Progenitor cell of endocrine pancreas (in vitro differentiated cells): Measurements from ENCODE around the gene PRELP. TPM values are rescaled to one million over a fixed set of nuclear protein-coding genes. Genes with fewer than 3 reads are reported as not detected.

ENCODE experiments used
- DNase-seq: peaks from one replicate; pipeline ENCODE4 v3.0.0; 2021; ENCODE audit warnings: low spot score; ENCODE audit not compliant: unreplicated experiment
- H3K27ac Mint-ChIP-seq: 2 replicates; pipeline ENCODE4 v1.8.0; 2021; ENCODE audit warnings: mild to moderate bottlenecking, moderate library complexity, mixed read lengths
- H3K27me3 Mint-ChIP-seq: 2 replicates; pipeline ENCODE4 v1.8.0; 2021; ENCODE audit warnings: mixed read lengths
- H3K36me3 Mint-ChIP-seq: 2 replicates; pipeline ENCODE4 v1.8.0; 2022; ENCODE audit warnings: mixed read lengths; ENCODE audit not compliant: insufficient read depth
- H3K4me1 Mint-ChIP-seq: 2 replicates; pipeline ENCODE4 v1.8.0; 2021; ENCODE audit warnings: low read depth, mixed read lengths
- H3K4me3 Mint-ChIP-seq: 2 replicates; pipeline ENCODE4 v1.8.0; 2021; ENCODE audit warnings: low read depth, mild to moderate bottlenecking, moderate library complexity, mixed read lengths
- H3K9me3 Mint-ChIP-seq: 2 replicates; pipeline ENCODE4 v1.8.0; 2021; ENCODE audit warnings: low read depth, mixed read lengths
- CTCF ChIP-seq: fragments of 200-600 bp; sonication (generic); IDR thresholded peaks from one replicate; pipeline ENCODE4 v1.5.0; 2021; ENCODE audit warnings: antibody characterized with exemption, mild to moderate bottlenecking; ENCODE audit not compliant: unreplicated experiment
- total RNA-seq: library from RNA; stranded (reverse); gene quantifications from 2 replicates; pipeline ENCODE4 v1.2.1, GENCODE V29; 2021

PRELP gene
- total RNA-seq, 1 donor from 2014 or later, result 0.14 TPM

- Mint-ChIP-seq H3K36me3 (no peaks in the 10 kb centered on the region), H3K27me3 (peaks cover 25% of the 10 kb centered on the region), H3K4me3 (no peak overlapping the region), H3K27ac (no peak overlapping the region), H3K4me1 (peaks cover 2% of the 10 kb centered on the region), H3K9me3 (no peaks in the 10 kb centered on the region)
- DNase-seq, result no peak
- no peak for TF ChIP-seq CTCF
These were observed 40.0 kb upstream of the PRELP start for GRCh38 chr1:203435615-203436014.

GRCh38 chr1:203437696-203438315 is 37.8 kb upstream of the PRELP start:
- Mint-ChIP-seq H3K27me3 (peaks cover 33% of the 10 kb centered on the region), H3K4me3 (no peak overlapping the region), H3K9me3 (no peaks in the 10 kb centered on the region), H3K4me1 (no peaks in the 10 kb centered on the region), H3K27ac (no peak overlapping the region), H3K36me3 (no peaks in the 10 kb centered on the region)
- DNase-seq, result no peak
- TF ChIP-seq CTCF, result no peak

GRCh38 chr1:203439131-203439730 is 36.4 kb upstream of the PRELP start:
- Mint-ChIP-seq H3K27me3 (peaks cover 39% of the 10 kb centered on the region), H3K4me3 (no peak overlapping the region), H3K27ac (no peak overlapping the region), H3K36me3 (no peaks in the 10 kb centered on the region), H3K9me3 (no peaks in the 10 kb centered on the region), H3K4me1 (no peaks in the 10 kb centered on the region)
- DNase-seq, result no peak
- no peak for TF ChIP-seq CTCF

GRCh38 chr1:203440771-203441170 is 34.8 kb upstream of the PRELP start:
- Mint-ChIP-seq H3K9me3 (peaks cover 4% of the 10 kb centered on the region), H3K27me3 (peaks cover 42% of the 10 kb centered on the region), H3K4me3 (no peak overlapping the region), H3K4me1 (no peaks in the 10 kb centered on the region), H3K36me3 (no peaks in the 10 kb centered on the region), H3K27ac (no peak overlapping the region)
- no peak for DNase-seq
- TF ChIP-seq CTCF, result peak; percentile 37

GRCh38 chr1:203441766-203442165 is 33.8 kb upstream of the PRELP start:
- no peaks in the 10 kb centered on the region for H3K4me1 Mint-ChIP-seq
- H3K9me3 Mint-ChIP-seq, result peaks cover 4% of the 10 kb centered on the region
- H3K27ac Mint-ChIP-seq, result no peak overlapping the region
- DNase-seq, result no peak
- TF ChIP-seq CTCF, result no peak
- peaks cover 45% of the 10 kb centered on the region for H3K27me3 Mint-ChIP-seq
- H3K4me3 Mint-ChIP-seq, result no peak overlapping the region
- no peaks in the 10 kb centered on the region for H3K36me3 Mint-ChIP-seq
